A673 (cell line): ENCODE data around the gene RAB33B. TPM values are rescaled to one million over a fixed set of nuclear protein-coding genes. Genes with fewer than 3 reads are reported as not detected.

Experiments used
- BruUV-seq: library from RNA; stranded (reverse); fragments of 400-500 nt; replicated peaks from 2 replicates; lab custom pipeline; 2021; lab: Mats Ljungman, UMichigan
- CTCF ChIA-PET: fragments of 300-600 bp; sonication (Branson Sonifier 250); formaldehyde crosslinking; loops from one replicate; lab custom pipeline; 2022; ENCODE audit warnings: antibody characterized with exemption; lab: Charles Lee
- POLR2A ChIA-PET: fragments of 300-600 bp; sonication (Branson Sonifier 250); formaldehyde crosslinking; loops from one replicate; lab custom pipeline; 2022; ENCODE audit warnings: antibody characterized with exemption; ENCODE audit not compliant: low non-redundant PET; lab: Charles Lee
- DNase-seq: peaks from one replicate; pipeline ENCODE4 v3.0.0-alpha.2; 2015; ENCODE audit warnings: low spot score
- H3K27ac ChIP-seq: fragments of 200-600 bp; sonication (generic); 2 replicates; pipeline ENCODE4 v1.5.1; 2016; ENCODE audit warnings: mixed run types, low read depth, mild to moderate bottlenecking, mixed read lengths, antibody characterized with exemption, low read length; ENCODE audit not compliant: poor library complexity, severe bottlenecking
- H3K27me3 ChIP-seq: fragments of 200-600 bp; sonication (generic); replicated peaks from 2 replicates; pipeline ENCODE4 v1.6.1; 2017; ENCODE audit warnings: mixed run types, low read depth, mild to moderate bottlenecking, mixed read lengths, antibody characterized with exemption, low read length; ENCODE audit not compliant: insufficient read depth, poor library complexity
- H3K36me3 ChIP-seq: fragments of 200-600 bp; sonication (generic); 2 replicates; pipeline ENCODE4 v1.6.1; 2016; ENCODE audit warnings: mixed run types, mild to moderate bottlenecking, mixed read lengths, antibody characterized with exemption, low read length; ENCODE audit not compliant: insufficient read depth, poor library complexity, severe bottlenecking
- H3K4me1 ChIP-seq: fragments of 200-600 bp; sonication (generic); 2 replicates; pipeline ENCODE4 v1.6.1; 2017; ENCODE audit warnings: mixed run types, mild to moderate bottlenecking, mixed read lengths, antibody characterized with exemption, low read length; ENCODE audit not compliant: insufficient read depth, poor library complexity, severe bottlenecking
- H3K4me3 ChIP-seq: fragments of 200-600 bp; sonication (generic); 2 replicates; pipeline ENCODE4 v1.5.1; 2016; ENCODE audit warnings: low read depth, mixed run types, mild to moderate bottlenecking, mixed read lengths, low read length; ENCODE audit not compliant: poor library complexity, severe bottlenecking
- H3K9me3 ChIP-seq: fragments of 200-600 bp; sonication (generic); 2 replicates; pipeline ENCODE4 v1.6.1; 2016; ENCODE audit warnings: mixed run types, low read depth, mild to moderate bottlenecking, mixed read lengths, antibody characterized with exemption, low read length; ENCODE audit not compliant: poor library complexity, severe bottlenecking
- CTCF ChIP-seq: fragments of 300-800, 200-600 bp; sonication (generic); conservative IDR thresholded peaks from 2 replicates; pipeline ENCODE4 v1.5.1; 2017; ENCODE audit warnings: low read depth, mild to moderate bottlenecking, antibody characterized with exemption, low read length, moderate library complexity, mixed read lengths
- EZH2 ChIP-seq: fragments of 200-600 bp; sonication (generic); IDR thresholded peaks from 2 replicates; pipeline ENCODE4 v1.6.1; 2017; ENCODE audit warnings: borderline replicate concordance, low read depth, mild to moderate bottlenecking, mixed read lengths, antibody characterized with exemption, low read length; ENCODE audit not compliant: poor library complexity, severe bottlenecking
- intact Hi-C: fragments of 100-400 bp; cut with micrococcal nuclease; formaldehyde crosslinking; loops from one replicate; pipeline ENCODE4 v1.10.0; 2022; ENCODE audit not compliant: unreplicated experiment
- total RNA-seq: library from RNA; stranded (reverse); gene quantifications from 2 replicates; pipeline ENCODE4 v1.2.3, GENCODE V29; 2021

RAB33B gene
- total RNA-seq, 1 experiment from 2014 or later, result 8.5 TPM

- H3K9me3 ChIP-seq, result no peaks in the 10 kb centered on the region
- no peaks in the 10 kb centered on the region for H3K27me3 ChIP-seq
- peak overlapping the region; percentile 80 for H3K4me3 ChIP-seq
- CTCF ChIA-PET, result no interaction called here
- H3K4me1 ChIP-seq, result peaks cover 13% of the 10 kb centered on the region
- BruUV-seq, result no TSS peak
- H3K36me3 ChIP-seq, result no peaks in the 10 kb centered on the region
- DNase-seq, result no peak
- intact Hi-C loops, result no loop called here
- no peak for TF ChIP-seq CTCF
- TF ChIP-seq EZH2, result no peak
- H3K27ac ChIP-seq, result peak overlapping the region; percentile 93
- POLR2A ChIA-PET, result no interaction called here
These were observed 1.9 kb upstream of the RAB33B start for GRCh38 chr4:139451997-139452396.

- Histone ChIP-seq H3K9me3 (no peaks in the 10 kb centered on the region), H3K36me3 (no peaks in the 10 kb centered on the region), H3K4me3 (peak overlapping the region; percentile 80), H3K27me3 (no peaks in the 10 kb centered on the region), H3K4me1 (peaks cover 23% of the 10 kb centered on the region), H3K27ac (peak overlapping the region; percentile 93)
- DNase-seq, result no peak
- no TSS peak for BruUV-seq
- intact Hi-C loops, result no loop called here
- CTCF ChIA-PET, result interaction anchor here (0.7 kb wide), 1 partner anchor 63 kb away, joined by 4 read pairs; no protein-coding TSS in a partner anchor
- no peak for TF ChIP-seq EZH2
- TF ChIP-seq CTCF, result peak; percentile 41; the same call in 1 of the 2 replicates
- POLR2A ChIA-PET, result no interaction called here
These were observed 915 bp upstream of the RAB33B start for GRCh38 chr4:139453041-139453370.

GRCh38 chr4:139453371-139454110 lies 380 bp upstream of the RAB33B start:
- intact Hi-C loops, result no loop called here
- no TSS peak for BruUV-seq
- Histone ChIP-seq H3K4me1 (peaks cover 24% of the 10 kb centered on the region), H3K36me3 (no peaks in the 10 kb centered on the region), H3K27me3 (no peaks in the 10 kb centered on the region), H3K27ac (peak overlapping the region; percentile 93), H3K4me3 (peak overlapping the region; percentile 80), H3K9me3 (no peaks in the 10 kb centered on the region)
- DNase-seq, result peak; percentile 98
- ChIA-PET CTCF (interaction anchor here (0.7 kb wide), 1 partner anchor 62 kb away, joined by 4 read pairs; no protein-coding TSS in a partner anchor), POLR2A (no interaction called here)
- TF ChIP-seq CTCF, result no peak; the same call in 1 of the 2 replicates
- no peak for TF ChIP-seq EZH2
